A549 (cell line): ENCODE data around the gene KIF24. TPM values are rescaled to one million over a fixed set of nuclear protein-coding genes. Genes with fewer than 3 reads are reported as not detected.

ENCODE experiments used
- ATAC-seq, 2 experiments: fragments of 200-7000 bp in 1 of 2; fragments of >200 bp in 1 of 2; cut with Nextera tagmentation in 1 of 2; cut with Tn5 transposase in 1 of 2; 3 replicates each; pipeline versions ENCODE4 v1.8.0 to v1.9.1; 2018 to 2020; ENCODE audit warnings: mild to moderate bottlenecking in 1 of 2, moderate library complexity in 1 of 2
- CTCF ChIA-PET: fragments of 300-600 bp; sonication (Branson Sonifier 250); formaldehyde crosslinking; extraction: SDS; loops from one replicate; lab custom pipeline; 2021; ENCODE audit warnings: antibody characterized with exemption, inconsistent platforms; lab: Yijun Ruan, JAX
- POLR2A ChIA-PET: fragments of 350-600 bp; formaldehyde crosslinking; extraction: SDS; loops from one replicate; lab custom pipeline; 2021; ENCODE audit warnings: antibody characterized with exemption, inconsistent platforms; lab: Yijun Ruan, JAX
- DNase-seq, 2 experiments: peaks; one replicate each; pipeline versions ENCODE4 v3.0.0 to v3.0.0-alpha.2; 2011 to 2016; ENCODE audit warnings: low read depth in 1 of 2, low spot score in 1 of 2
- FAIRE-seq: peaks from 2 replicates; lab custom pipeline; 2011; peaks lifted over from hg19 to GRCh38; lab: Jason Lieb, UNC
- H3K27ac ChIP-seq, 2 experiments: fragments of >200 bp; sonication (Bioruptor Twin); formaldehyde crosslinking; 3 replicates each; pipeline ENCODE4 v1.5.1; 2016 to 2017
- H3K4me1 ChIP-seq: fragments of >200 bp; sonication (Bioruptor Twin); formaldehyde crosslinking; 3 replicates; pipeline ENCODE4 v1.6.1; 2016
- H3K4me2 ChIP-seq: fragments of >200 bp; sonication (Bioruptor Twin); formaldehyde crosslinking; 3 replicates; pipeline ENCODE4 v1.6.1; 2016
- H3K4me3 ChIP-seq: fragments of >200 bp; sonication (Bioruptor Twin); formaldehyde crosslinking; 3 replicates; pipeline ENCODE4 v1.5.1; 2016
- H3K9me3 ChIP-seq: fragments of >200 bp; sonication (Bioruptor Twin); formaldehyde crosslinking; 3 replicates; pipeline ENCODE4 v1.6.1; 2016
- CEBPB ChIP-seq, 2 experiments: fragments of >200 bp in 1 of 2; sonication (Bioruptor Twin) in 1 of 2; formaldehyde crosslinking in 1 of 2; IDR thresholded peaks; 2 replicates each; pipeline ENCODE4 v1.6.1; 2012 to 2016
- CHD4 ChIP-seq: fragments of 200-600 bp; sonication (generic); IDR thresholded peaks from 2 replicates; pipeline ENCODE4 v1.6.1; 2016; ENCODE audit warnings: antibody characterized with exemption, mild to moderate bottlenecking, borderline replicate concordance
- CTCF ChIP-seq: fragments of >200 bp; sonication (Bioruptor Twin); formaldehyde crosslinking; IDR thresholded peaks from 3 replicates; pipeline ENCODE4 v1.5.1; 2016
- E2F6 ChIP-seq: IDR thresholded peaks from 2 replicates; pipeline ENCODE4 v1.6.1; 2012; ENCODE audit warnings: low read depth, borderline replicate concordance
- ELK1 ChIP-seq: fragments of 150-350 bp; IDR thresholded peaks from 2 replicates; pipeline ENCODE4 v1.6.1; 2014; ENCODE audit warnings: low read depth, mild to moderate bottlenecking, low read length
- ESRRA ChIP-seq: fragments of 150-350 bp; IDR thresholded peaks from 2 replicates; pipeline ENCODE4 v1.6.1; 2014; ENCODE audit warnings: mild to moderate bottlenecking, low read length, borderline replicate concordance
- FOSB ChIP-seq: fragments of 250-450 bp; sonication (Bioruptor Pico); IDR thresholded peaks from 2 replicates; pipeline ENCODE4 v1.5.0; 2020; ENCODE audit warnings: mild to moderate bottlenecking, moderate library complexity
- FOSL2 ChIP-seq, 2 experiments: fragments of 450-650 bp in 1 of 2; fragments of >200 bp in 1 of 2; sonication (Bioruptor Twin) in 1 of 2; formaldehyde crosslinking; IDR thresholded peaks; 2 replicates each; pipeline versions ENCODE4 v1.5.0 to v1.6.1; 2016 to 2020; ENCODE audit warnings: mild to moderate bottlenecking in 1 of 2, moderate library complexity in 1 of 2
- FOXS1 ChIP-seq: fragments of 250-450 bp; sonication (Bioruptor Pico); IDR thresholded peaks from 2 replicates; pipeline ENCODE4 v1.5.0; 2020; ENCODE audit warnings: mild to moderate bottlenecking, moderate library complexity
- HDAC2 ChIP-seq: fragments of 200-600 bp; sonication (generic); IDR thresholded peaks from 2 replicates; pipeline ENCODE4 v1.6.1; 2016
- HES2 ChIP-seq: fragments of >200 bp; sonication (Bioruptor Twin); formaldehyde crosslinking; IDR thresholded peaks from 2 replicates; pipeline ENCODE4 v1.6.1; 2016
- HMGXB4 ChIP-seq: fragments of 250-450 bp; sonication (Bioruptor Pico); IDR thresholded peaks from 2 replicates; pipeline ENCODE4 v1.5.0; 2021; ENCODE audit warnings: mild to moderate bottlenecking, moderate library complexity, borderline replicate concordance
- HOXB5 ChIP-seq: fragments of 250-450 bp; sonication (Bioruptor Pico); IDR thresholded peaks from 2 replicates; pipeline ENCODE4 v1.5.0; 2020; ENCODE audit warnings: mild to moderate bottlenecking, moderate library complexity
- MAFK ChIP-seq: fragments of 450-650 bp; IDR thresholded peaks from 2 replicates; pipeline ENCODE4 v1.6.1; 2014; ENCODE audit not compliant: partially characterized antibody
- NPAS2 ChIP-seq: fragments of 250-450 bp; sonication (Bioruptor Pico); IDR thresholded peaks from 2 replicates; pipeline ENCODE4 v1.8.0; 2022; ENCODE audit warnings: mild to moderate bottlenecking, moderate library complexity, borderline replicate concordance
- POLR2A ChIP-seq: IDR thresholded peaks from 2 replicates; pipeline ENCODE4 v1.6.1; 2012; ENCODE audit warnings: mild to moderate bottlenecking, low read length
- POLR2AphosphoS2 ChIP-seq: conservative IDR thresholded peaks from 2 replicates; pipeline ENCODE4 v1.6.1; 2012; ENCODE audit warnings: low read length, improper control_type of control experiment, inconsistent platforms
- RCOR1 ChIP-seq: fragments of 150-350 bp; IDR thresholded peaks from 2 replicates; pipeline ENCODE4 v1.6.1; 2014; ENCODE audit warnings: antibody characterized with exemption, low read length, low read depth
- USF2 ChIP-seq: fragments of 450-650 bp; IDR thresholded peaks from 2 replicates; pipeline ENCODE4 v1.6.1; 2014; ENCODE audit warnings: antibody characterized with exemption
- ZC3H11A ChIP-seq: fragments of 450-650 bp; IDR thresholded peaks from 2 replicates; pipeline ENCODE4 v1.6.1; 2014; ENCODE audit warnings: antibody characterized with exemption, mild to moderate bottlenecking
- ZFP36 ChIP-seq: fragments of 450-650 bp; IDR thresholded peaks from 2 replicates; pipeline ENCODE4 v1.6.1; 2014; ENCODE audit warnings: borderline replicate concordance; ENCODE audit not compliant: partially characterized antibody
- ZNF302 ChIP-seq: fragments of 250-450 bp; sonication (Bioruptor Pico); IDR thresholded peaks from 2 replicates; pipeline ENCODE4 v1.9.0; 2021; ENCODE audit warnings: inconsistent platforms, mild to moderate bottlenecking, moderate library complexity
- WGBS: methylation state at CpG from one replicate; pipeline ENCODE4 v1.1.6; 2017; ENCODE audit errors: missing lambda C conversion rate; 5-methylcytosine and 5-hydroxymethylcytosine counted together
- polyA plus RNA-seq, 4 experiments: library from polyadenylated mRNA; depleted of rRNA in 3 of 4; stranded (reverse); fragments of >200 nt; fragmentation: RNase III in 1 of 4; extraction: RNeasy Plus Mini Kit Qiagen cat#74134 plus additional on column Dnase treatment in 1 of 4; gene quantifications; 2 replicates in 3 of 4; 3 replicates in 1 of 4; pipeline ENCODE4 v1.2.3, GENCODE V29; 2011 to 2017

KIF24 gene
- polyA plus RNA-seq, 2 of the 4 experiments (the other 2 are of a cell fraction) = 3.2 to 4.4 TPM

GRCh38 chr9:34370970-34371880, 42.2 kb upstream of the KIF24 start:
- H3K4me1 ChIP-seq = peaks cover 17% of the 10 kb centered on the region
- H3K9me3 ChIP-seq = 0 out of 3 replicates have a peak, but pooled peaks cover 3% of the 10 kb centered on the region
- no peak overlapping the region for H3K27ac ChIP-seq
- FAIRE-seq (no peak), DNase-seq (no peak), ATAC-seq (no peak)
- 97% methylated on average over 103 of the region's 105 CpGs for WGBS
- POLR2A ChIA-PET = no interaction called here
- H3K4me2 ChIP-seq = no peak overlapping the region
- CTCF ChIA-PET = interaction anchor here (0.6 to 19.7 kb wide), 5 partner anchors 6 to 221 kb away, joined by 3 to 417 read pairs (median 5); partner anchors contain the start of gene MYORG
- TF ChIP-seq CEBPB (IDR thresholded peaks at IDR 0.05) = no peak
- TF ChIP-seq HES2 = no peak
- no peak for TF ChIP-seq POLR2A
- TF ChIP-seq HOXB5 (CRISPR knock-in tag) = no peak
- TF ChIP-seq E2F6 = no peak
- no peak for TF ChIP-seq CHD4
- no peak overlapping the region for H3K4me3 ChIP-seq

- ChIA-PET POLR2A (no interaction called here), CTCF (interaction anchor here (1.6 to 19.7 kb wide), 4 partner anchors 6 to 221 kb away, joined by 3 to 417 read pairs (median 56); partner anchors contain the start of gene MYORG)
- DNase-seq = no peak
- ATAC-seq = no peak
- Histone ChIP-seq H3K4me1 (peaks cover 10% of the 10 kb centered on the region), H3K27ac (no peak overlapping the region), H3K4me2 (no peak overlapping the region), H3K4me3 (no peak overlapping the region), H3K9me3 (0 out of 3 replicates have a peak, but pooled peaks cover 3% of the 10 kb centered on the region)
- TF ChIP-seq POLR2AphosphoS2 (no peak), ZNF302 (CRISPR knock-in tag) (no peak)
- no peak for FAIRE-seq
- WGBS = 89% methylated on average over 23 of the region's 23 CpGs
Observed at GRCh38 chr9:34370335-34370969, 41.4 kb upstream of the KIF24 start.

GRCh38 chr9:34369636-34370035, 40.6 kb upstream of the KIF24 start:
- ATAC-seq = no peak
- ChIA-PET CTCF (interaction anchor here (0.6 to 19.7 kb wide), 5 partner anchors 7 to 1167 kb away, joined by 3 to 417 read pairs (median 5); partner anchors contain the start of gene MYORG), POLR2A (no interaction called here)
- H3K4me1 ChIP-seq = peaks cover 2% of the 10 kb centered on the region; the same call in 2 of the 3 replicates
- FAIRE-seq = no peak
- no peak for DNase-seq
- 76% methylated on average over 3 of the region's 4 CpGs for WGBS
- 0 out of 3 replicates have a peak, but pooled peaks cover 3% of the 10 kb centered on the region for H3K9me3 ChIP-seq
- no peak overlapping the region for H3K4me2 ChIP-seq
- H3K4me3 ChIP-seq = no peak overlapping the region
- no peak overlapping the region for H3K27ac ChIP-seq
- TF ChIP-seq NPAS2 (CRISPR knock-in tag) (no peak), HDAC2 (no peak), E2F6 (no peak), FOXS1 (CRISPR knock-in tag) (no peak), ELK1 (no peak), ZFP36 (no peak), RCOR1 (no peak), ZC3H11A (no peak), MAFK (no peak), USF2 (no peak), CTCF (no peak), HMGXB4 (CRISPR knock-in tag) (no peak), FOSB (no peak), FOSL2 (IDR thresholded peaks at IDR 0.05) (no peak), FOSL2 (CRISPR knock-in tag; IDR thresholded peaks at IDR 0.05) (no peak), ESRRA (no peak), CEBPB (IDR thresholded peaks at IDR 0.05) (no peak)
